ENCODE data around the gene AGAP1. TPM values are rescaled to one million over a fixed set of nuclear protein-coding genes. Genes with fewer than 3 reads are reported as not detected.
"Not testable (repeated sequence)": the region's sequence is repeated elsewhere in the genome, so short reads cannot be mapped to it uniquely, and the experiment has no call there.

The AGAP1 gene
- polyA plus RNA-seq, 2 of the 4 experiments (the other 2 are of a cell fraction), result 20.2 to 21.9 TPM

GRCh38 chr2:235757640-235758039 is 263.8 kb downstream of the AGAP1 start (continued):
- TF ChIP-seq, protein P1, sequence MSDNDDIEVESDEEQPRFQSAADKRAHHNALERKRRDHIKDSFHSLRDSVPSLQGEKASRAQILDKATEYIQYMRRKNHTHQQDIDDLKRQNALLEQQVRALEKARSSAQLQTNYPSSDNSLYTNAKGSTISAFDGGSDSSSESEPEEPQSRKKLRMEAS (IDR thresholded peaks at IDR 0.05), result no peak
- TF ChIP-seq NFE2L2 (conservative IDR thresholded peaks at IDR 0.05; ENCODE audit: low read length), result no peak
- TF ChIP-seq JUNB (IDR thresholded peaks at IDR 0.05), result no peak
- TF ChIP-seq CHD2 (IDR thresholded peaks at IDR 0.05; ENCODE audit: low read length, partially characterized antibody), result no peak
- no peak for TF ChIP-seq HDAC2 (IDR thresholded peaks at IDR 0.05)
- no peak for TF ChIP-seq BCL3 (IDR thresholded peaks at IDR 0.05)
- TF ChIP-seq CHD4 (IDR thresholded peaks at IDR 0.05; ENCODE audit: borderline replicate concordance), result no peak
- TF ChIP-seq, protein P2, sequence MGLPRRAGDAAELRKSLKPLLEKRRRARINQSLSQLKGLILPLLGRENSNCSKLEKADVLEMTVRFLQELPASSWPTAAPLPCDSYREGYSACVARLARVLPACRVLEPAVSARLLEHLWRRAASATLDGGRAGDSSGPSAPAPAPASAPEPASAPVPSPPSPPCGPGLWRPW (IDR thresholded peaks at IDR 0.05), result no peak
- no peak for TF ChIP-seq HOXB13 (CRISPR knock-in tag; IDR thresholded peaks at IDR 0.05; ENCODE audit: low read depth)
- no peak for TF ChIP-seq PBX3 (IDR thresholded peaks at IDR 0.05)

DNA sequence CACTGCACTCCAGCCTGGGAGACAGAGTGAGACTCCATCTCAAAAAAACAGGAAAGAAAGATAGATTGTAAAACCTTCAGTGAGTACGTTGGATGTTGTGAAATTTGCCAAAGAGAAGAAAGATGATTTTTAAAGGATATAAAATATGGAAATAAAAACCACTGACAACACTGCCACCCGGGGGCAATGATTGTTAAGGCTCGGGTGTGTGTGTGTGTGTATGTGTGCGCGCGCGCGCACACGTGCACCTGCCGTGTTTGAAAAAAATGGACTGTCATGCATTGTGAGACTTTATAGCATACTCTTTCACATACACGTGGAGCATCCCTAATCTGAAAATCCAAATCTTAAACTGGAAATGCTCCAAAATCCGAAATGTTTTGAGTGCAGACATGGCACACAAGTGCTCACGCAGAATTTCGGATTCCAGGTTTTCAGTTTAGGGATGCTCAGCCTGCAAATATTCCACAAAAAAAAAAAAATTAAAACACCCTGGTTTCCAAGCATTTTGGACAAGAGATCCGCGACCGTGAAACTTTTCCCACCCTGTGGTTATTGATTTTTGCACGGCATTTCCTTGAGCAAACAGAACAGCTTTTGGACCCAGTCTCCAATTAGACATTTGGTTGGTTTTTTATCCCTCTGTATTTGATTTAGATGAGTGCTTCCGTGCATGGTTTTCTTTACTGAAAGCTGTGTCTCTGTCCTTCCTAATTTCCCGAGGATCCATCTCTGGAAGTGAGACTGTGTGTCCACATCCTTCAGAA is 269.2 kb downstream of the AGAP1 start:
- WGBS (ENCODE audit: missing lambda C conversion rate), result 92% methylated on average over 20 of the region's 20 CpGs
- POLR2A ChIA-PET, result interaction anchor here (0.6 kb wide), 1 partner anchor 117 kb away, joined by 6 read pairs; no protein-coding TSS in a partner anchor
- ATAC-seq (no peak), FAIRE-seq (no peak), DNase-seq (ENCODE audit: low read depth in 1 of 2, low spot score in 1 of 2) (peak in 1 of 2 experiments; percentile 14)
- no peak overlapping the region for H3K4me3 ChIP-seq
- TF ChIP-seq CTCF (IDR thresholded peaks at IDR 0.05) (peak; percentile 11; the same call in 1 of the 3 replicates), BHLHE40 (IDR thresholded peaks at IDR 0.05; ENCODE audit: low read depth, low read length) (no peak), ATOH8 (CRISPR knock-in tag; IDR thresholded peaks at IDR 0.05; ENCODE audit: low read depth) (no peak)
- no peak overlapping the region for H3K27ac ChIP-seq
- CTCF ChIA-PET, result interaction anchor here (0.6 to 2.0 kb wide), 4 partner anchors 9 to 418 kb away, joined by 4 to 7 read pairs (median 4); no protein-coding TSS in a partner anchor
- no peak overlapping the region for H3K4me2 ChIP-seq
- H3K9me3 ChIP-seq, result no peaks in the 10 kb centered on the region
- peaks cover 9% of the 10 kb centered on the region; the same call in 1 of the 3 replicates for H3K4me1 ChIP-seq

- WGBS (ENCODE audit: missing lambda C conversion rate), result 97% methylated on average over 20 of the region's 20 CpGs
Observed at GRCh38 chr2:235763816-235764215, 270.0 kb downstream of the AGAP1 start.

GRCh38 chr2:235764478-235764877 is 270.6 kb downstream of the AGAP1 start:
- DNase-seq (ENCODE audit: low read depth in 1 of 2, low spot score in 1 of 2); FAIRE-seq; H3K4me3 ChIP-seq; H3K9me3 ChIP-seq; POLR2A ChIA-PET; ATAC-seq; H3K4me1 ChIP-seq; H3K27ac ChIP-seq; H3K4me2 ChIP-seq: not testable (repeated sequence)
- 81% methylated on average over 4 of the region's 19 CpGs for WGBS (ENCODE audit: missing lambda C conversion rate)
- CTCF ChIA-PET, result interaction anchor here (0.8 to 1.1 kb wide), 2 partner anchors 15 to 416 kb away, joined by 4 to 5 read pairs; no protein-coding TSS in a partner anchor

More at GRCh38 chr2:235763816-235764215, 270.0 kb downstream of the AGAP1 start:
- Histone ChIP-seq H3K4me2 (no peak overlapping the region), H3K4me3 (no peak overlapping the region), H3K9me3 (no peaks in the 10 kb centered on the region), H3K27ac (no peak overlapping the region), H3K4me1 (peaks cover 9% of the 10 kb centered on the region; the same call in 1 of the 3 replicates)
- DNase-seq (ENCODE audit: low read depth in 1 of 2, low spot score in 1 of 2), result no peak
- ATAC-seq, result no peak
- POLR2A ChIA-PET, result no interaction called here
- no peak for TF ChIP-seq FOXS1 (CRISPR knock-in tag; IDR thresholded peaks at IDR 0.05)
- no peak for TF ChIP-seq MAZ (IDR thresholded peaks at IDR 0.05; ENCODE audit: borderline replicate concordance, low read depth, low read length)
- TF ChIP-seq HMGXB4 (CRISPR knock-in tag; IDR thresholded peaks at IDR 0.05; ENCODE audit: borderline replicate concordance), result no peak
- no peak for TF ChIP-seq EHF (CRISPR knock-in tag; IDR thresholded peaks at IDR 0.05)
- TF ChIP-seq POLR2A (IDR thresholded peaks at IDR 0.05; ENCODE audit: low read length), result no peak
- no peak for TF ChIP-seq KDM5A (IDR thresholded peaks at IDR 0.05)
- TF ChIP-seq JUNB (IDR thresholded peaks at IDR 0.05), result no peak
- TF ChIP-seq HEYL (CRISPR knock-in tag; IDR thresholded peaks at IDR 0.05), result no peak
- CTCF ChIA-PET, result interaction anchor here (0.6 to 1.1 kb wide), 3 partner anchors 16 to 417 kb away, joined by 4 to 5 read pairs (median 4); no protein-coding TSS in a partner anchor
- no peak for FAIRE-seq

Measured in A549 (cell line).